Astrocyte (in vitro differentiated cells and primary cell): ENCODE measurements around the gene BAG3. TPM values are rescaled to one million over a fixed set of nuclear protein-coding genes. Genes with fewer than 3 reads are reported as not detected.

Experiments used
- DNase-seq: peaks from one replicate; pipeline ENCODE4 v3.0.0-alpha.2; 2010; ENCODE audit warnings: low read depth
- FAIRE-seq: peaks from 2 replicates; lab custom pipeline; 2011; peaks lifted over from hg19 to GRCh38; lab: Jason Lieb, UNC
- H2AFZ ChIP-seq: 2 replicates; pipeline ENCODE4 v1.6.0; 2012; ENCODE audit warnings: low read depth, low read length, inconsistent platforms
- H3K27ac ChIP-seq: 2 replicates; pipeline ENCODE4 v1.5.1; 2011; ENCODE audit warnings: low read depth, low read length, inconsistent platforms
- H3K27me3 ChIP-seq: 2 replicates; pipeline ENCODE4 v1.6.0; 2011; ENCODE audit warnings: low read length, inconsistent platforms; ENCODE audit not compliant: insufficient read depth
- H3K36me3 ChIP-seq: 2 replicates; pipeline ENCODE4 v1.5.1; 2011; ENCODE audit warnings: low read length, inconsistent platforms; ENCODE audit not compliant: insufficient read depth
- H3K4me1 ChIP-seq: 2 replicates; pipeline ENCODE4 v1.5.1; 2011; ENCODE audit warnings: low read length, inconsistent platforms; ENCODE audit not compliant: insufficient read depth
- H3K4me2 ChIP-seq: 2 replicates; pipeline ENCODE4 v1.6.0; 2012; ENCODE audit warnings: low read length, inconsistent platforms
- H3K4me3 ChIP-seq: 2 replicates; pipeline ENCODE4 v1.5.1; 2011; ENCODE audit warnings: low read depth, mild to moderate bottlenecking, low read length, inconsistent platforms; ENCODE audit not compliant: insufficient read depth
- H3K79me2 ChIP-seq: 2 replicates; pipeline ENCODE4 v1.6.0; 2012; ENCODE audit warnings: mild to moderate bottlenecking, low read length, inconsistent platforms; ENCODE audit not compliant: insufficient read depth
- H3K9ac ChIP-seq: 2 replicates; pipeline ENCODE4 v1.6.0; 2012; ENCODE audit warnings: mild to moderate bottlenecking, low read length, inconsistent platforms
- H3K9me3 ChIP-seq: 2 replicates; pipeline ENCODE4 v1.5.1; 2012; ENCODE audit warnings: low read depth, mild to moderate bottlenecking, low read length, inconsistent platforms; ENCODE audit not compliant: insufficient read depth
- H4K20me1 ChIP-seq: 2 replicates; pipeline ENCODE4 v1.6.0; 2012; ENCODE audit warnings: low read length, inconsistent platforms; ENCODE audit not compliant: insufficient read depth
- H3K27ac Mint-ChIP-seq: one replicate; pipeline ENCODE4 v1.8.0; 2021; ENCODE audit warnings: mild to moderate bottlenecking, mixed read lengths; ENCODE audit not compliant: unreplicated experiment
- H3K27me3 Mint-ChIP-seq: one replicate; pipeline ENCODE4 v1.8.0; 2021; ENCODE audit warnings: low read depth, mixed read lengths; ENCODE audit not compliant: unreplicated experiment
- H3K36me3 Mint-ChIP-seq: one replicate; pipeline ENCODE4 v1.8.0; 2021; ENCODE audit warnings: low read depth, mixed read lengths; ENCODE audit not compliant: unreplicated experiment
- H3K4me1 Mint-ChIP-seq: one replicate; pipeline ENCODE4 v1.8.0; 2021; ENCODE audit warnings: low read depth, mixed read lengths; ENCODE audit not compliant: unreplicated experiment
- H3K4me3 Mint-ChIP-seq: one replicate; pipeline ENCODE4 v1.8.0; 2021; ENCODE audit warnings: mild to moderate bottlenecking, moderate library complexity, mixed read lengths; ENCODE audit not compliant: unreplicated experiment
- H3K9me3 Mint-ChIP-seq: one replicate; pipeline ENCODE4 v1.8.0; 2021; ENCODE audit warnings: mild to moderate bottlenecking, mixed read lengths; ENCODE audit not compliant: unreplicated experiment
- EZH2 ChIP-seq: IDR thresholded peaks from 2 replicates; pipeline ENCODE4 v1.6.1; 2012; ENCODE audit warnings: mild to moderate bottlenecking, low read length, inconsistent platforms; ENCODE audit not compliant: insufficient read depth
- total RNA-seq: library from RNA; stranded (reverse); gene quantifications from 2 replicates; pipeline ENCODE4 v1.2.1, GENCODE V29; 2021
- TF ChIP-seq, protein P1 (sequence below): IDR thresholded peaks from 2 replicates; pipeline ENCODE4 v1.5.1; 2011; ENCODE audit warnings: low read depth, mild to moderate bottlenecking, inconsistent platforms, low read length, moderate library complexity; ENCODE audit not compliant: insufficient read depth

BAG3 gene
- total RNA-seq, 1 donor from 2014 or later = 71.6 TPM

DNA sequence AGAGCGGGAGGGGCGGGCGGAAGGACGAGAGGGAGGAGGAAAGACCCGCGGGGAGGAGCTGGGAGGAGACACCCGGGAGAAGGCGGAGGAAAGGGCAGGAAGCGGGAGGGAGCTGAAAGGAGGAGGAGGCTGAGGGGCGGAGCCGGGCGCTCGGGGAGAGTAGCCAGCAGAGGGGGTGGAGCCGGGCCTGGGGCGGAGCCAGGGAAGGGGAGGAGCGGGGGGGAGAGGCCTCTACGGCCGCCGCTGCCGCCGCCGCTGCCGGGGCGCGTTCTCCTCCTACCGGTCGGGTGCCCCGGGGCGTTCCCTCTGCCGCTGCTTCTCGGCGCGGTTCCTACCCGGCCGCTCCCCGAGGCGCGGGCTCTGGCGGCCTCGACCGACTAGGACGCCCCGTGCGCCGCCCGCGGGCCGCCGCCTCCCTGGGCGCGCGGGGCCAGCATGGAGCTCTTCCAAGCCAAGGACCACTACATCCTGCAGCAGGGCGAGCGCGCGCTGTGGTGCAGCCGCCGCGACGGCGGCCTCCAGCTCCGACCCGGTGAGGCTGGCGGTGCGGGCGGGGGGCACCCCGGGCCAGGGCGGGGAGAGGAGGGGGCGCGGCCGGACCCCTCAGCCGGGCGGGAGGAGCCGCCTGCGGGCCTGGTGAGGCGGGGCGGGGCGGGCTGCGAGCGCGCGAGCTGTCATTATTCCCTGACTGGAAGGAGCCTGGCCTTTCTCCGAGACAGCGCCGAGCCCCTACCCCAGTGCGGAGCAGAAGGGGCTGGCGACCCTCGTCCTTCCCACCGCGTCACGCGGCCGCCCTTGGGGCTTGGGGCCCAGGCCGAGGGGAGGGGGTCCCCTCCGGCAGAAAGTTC lies 74.9 kb downstream of the BAG3 start, which contains the start of gene INPP5F:
TSS of gene INPP5F (plus strand) at position 223 of the 848 bp plus-strand sequence. CDS start at position 436, 213 bp downstream.
- H3K79me2 ChIP-seq = peaks cover 35% of the 10 kb centered on the region
- H3K27ac Mint-ChIP-seq = peak within 1 kb of the TSS; percentile 75
- no peaks in the 10 kb centered on the region for H3K9me3 Mint-ChIP-seq
- H3K27me3 ChIP-seq = no peaks in the 10 kb centered on the region
- peak within 1 kb of the TSS; percentile 83 for H3K4me2 ChIP-seq
- H3K4me1 ChIP-seq = peaks cover 17% of the 10 kb centered on the region
- peaks cover 5% of the 10 kb centered on the region for H4K20me1 ChIP-seq
- TF ChIP-seq, protein P1, sequence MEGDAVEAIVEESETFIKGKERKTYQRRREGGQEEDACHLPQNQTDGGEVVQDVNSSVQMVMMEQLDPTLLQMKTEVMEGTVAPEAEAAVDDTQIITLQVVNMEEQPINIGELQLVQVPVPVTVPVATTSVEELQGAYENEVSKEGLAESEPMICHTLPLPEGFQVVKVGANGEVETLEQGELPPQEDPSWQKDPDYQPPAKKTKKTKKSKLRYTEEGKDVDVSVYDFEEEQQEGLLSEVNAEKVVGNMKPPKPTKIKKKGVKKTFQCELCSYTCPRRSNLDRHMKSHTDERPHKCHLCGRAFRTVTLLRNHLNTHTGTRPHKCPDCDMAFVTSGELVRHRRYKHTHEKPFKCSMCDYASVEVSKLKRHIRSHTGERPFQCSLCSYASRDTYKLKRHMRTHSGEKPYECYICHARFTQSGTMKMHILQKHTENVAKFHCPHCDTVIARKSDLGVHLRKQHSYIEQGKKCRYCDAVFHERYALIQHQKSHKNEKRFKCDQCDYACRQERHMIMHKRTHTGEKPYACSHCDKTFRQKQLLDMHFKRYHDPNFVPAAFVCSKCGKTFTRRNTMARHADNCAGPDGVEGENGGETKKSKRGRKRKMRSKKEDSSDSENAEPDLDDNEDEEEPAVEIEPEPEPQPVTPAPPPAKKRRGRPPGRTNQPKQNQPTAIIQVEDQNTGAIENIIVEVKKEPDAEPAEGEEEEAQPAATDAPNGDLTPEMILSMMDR = no peak
- no peaks in the 10 kb centered on the region for H3K36me3 Mint-ChIP-seq
- peak within 1 kb of the TSS; percentile 85 for H3K9ac ChIP-seq
- no peaks in the 10 kb centered on the region for H3K36me3 ChIP-seq
- peak within 1 kb of the TSS; percentile 91 for H3K4me3 Mint-ChIP-seq
- H3K27me3 Mint-ChIP-seq = no peaks in the 10 kb centered on the region
- no peaks in the 10 kb centered on the region for H3K9me3 ChIP-seq
- peak; percentile 92 for DNase-seq
- H3K4me1 Mint-ChIP-seq = peaks cover 29% of the 10 kb centered on the region
- no peak for FAIRE-seq
- peak within 1 kb of the TSS; percentile 71 for H3K4me3 ChIP-seq
- peak within 1 kb of the TSS; percentile 71 for H3K27ac ChIP-seq
- peak within 1 kb of the TSS; percentile 82 for H2AFZ ChIP-seq

DNA sequence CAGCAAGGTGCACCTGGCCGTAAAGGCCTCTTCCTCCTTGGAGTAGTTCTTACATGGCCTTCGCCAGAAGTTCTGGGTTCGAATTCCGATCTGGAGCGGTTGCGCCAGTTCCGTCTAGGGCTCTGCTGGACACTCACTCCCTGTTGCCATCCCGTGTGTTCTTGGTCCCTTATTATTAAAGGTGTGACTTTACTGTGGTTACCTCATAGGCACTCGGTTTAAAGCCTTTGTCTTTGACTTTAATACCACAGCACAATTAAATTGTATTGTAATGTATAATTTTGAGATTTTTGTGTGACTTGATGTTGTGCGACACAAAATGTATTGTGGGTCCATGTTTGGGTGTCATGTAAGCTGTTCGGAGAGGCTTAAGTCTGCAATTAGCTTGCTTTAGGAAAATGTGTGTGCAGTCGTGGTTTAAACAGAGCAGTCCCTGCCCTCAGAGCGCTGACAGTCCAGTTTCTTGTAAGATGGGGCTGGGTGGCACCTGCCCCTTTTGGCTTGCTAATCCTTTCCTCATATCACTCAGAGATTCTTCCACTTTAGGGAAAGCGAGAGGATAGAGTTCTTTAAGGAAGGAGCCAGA lies 75.6 kb downstream of the BAG3 start:
- H3K27me3 Mint-ChIP-seq = no peaks in the 10 kb centered on the region
- H3K9me3 Mint-ChIP-seq = no peaks in the 10 kb centered on the region
- FAIRE-seq (no peak), DNase-seq (no peak)
- H3K27me3 ChIP-seq = no peaks in the 10 kb centered on the region
- peak overlapping the region; percentile 83 for H3K4me2 ChIP-seq
- no peaks in the 10 kb centered on the region for H3K36me3 ChIP-seq
- peaks cover 5% of the 10 kb centered on the region for H4K20me1 ChIP-seq
- H2AFZ ChIP-seq = peak overlapping the region; percentile 68
- no peak overlapping the region for H3K27ac ChIP-seq
- H3K4me3 ChIP-seq = peak overlapping the region; percentile 71
- peak overlapping the region; percentile 91 for H3K4me3 Mint-ChIP-seq
- no peaks in the 10 kb centered on the region for H3K9me3 ChIP-seq
- TF ChIP-seq, protein P1 = no peak
- no peak for TF ChIP-seq EZH2
- peaks cover 29% of the 10 kb centered on the region for H3K4me1 Mint-ChIP-seq
- peaks cover 17% of the 10 kb centered on the region for H3K4me1 ChIP-seq
- H3K36me3 Mint-ChIP-seq = no peaks in the 10 kb centered on the region
- peaks cover 35% of the 10 kb centered on the region for H3K79me2 ChIP-seq
- H3K27ac Mint-ChIP-seq = peak overlapping the region; percentile 75
- H3K9ac ChIP-seq = peak overlapping the region; percentile 77

Other genes with a start within 250 kb of the BAG3 start
- 40.0 and 40.1 TPM in 2 replicates for gene RGS10, start 108.7 kb upstream of the BAG3 start, total RNA-seq
- gene TIAL1, start 54.4 kb upstream of the BAG3 start, total RNA-seq = 155 and 161 TPM in 2 replicates
- gene INPP5F, start 74.7 kb downstream of the BAG3 start, total RNA-seq = 101 and 102 TPM in 2 replicates
- gene MCMBP, start 221.5 kb downstream of the BAG3 start, total RNA-seq = 40.9 and 41.1 TPM in 2 replicates
- gene SEC23IP, start 241.3 kb downstream of the BAG3 start, total RNA-seq = 90.6 and 95.9 TPM in 2 replicates